ENCODE measurements around the gene HARS1.
"Not testable (repeated sequence)": the region's sequence is repeated elsewhere in the genome, so short reads cannot be mapped to it uniquely, and the experiment has no call there.

The HARS1 gene

DNA sequence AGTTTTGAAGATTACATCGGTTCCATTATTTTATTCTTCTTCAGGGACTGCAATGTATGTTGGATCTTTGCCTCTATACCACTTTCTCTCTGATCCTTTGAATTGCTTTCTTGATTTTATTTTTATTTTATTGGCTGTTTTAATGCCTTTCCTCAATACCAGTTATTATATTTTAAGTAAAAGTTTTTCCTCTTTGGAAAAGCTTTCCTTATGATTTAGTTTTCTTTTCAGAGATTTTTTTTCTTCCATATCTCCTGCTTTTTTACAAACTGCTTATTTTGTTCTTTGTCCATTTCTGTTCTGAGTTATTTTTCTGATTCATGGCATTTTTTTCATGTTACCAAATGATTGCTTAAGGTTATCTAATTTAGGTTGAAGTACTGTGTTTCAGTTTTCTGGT lies 20.6 kb upstream of the HARS1 start:
- H3K36me3 ChIP-seq (ENCODE audit: control insufficient read depth, insufficient read depth, low read length) = peaks cover 7% of the 10 kb centered on the region; the same call in 1 of the 2 replicates
- no peak overlapping the region for H3K9ac ChIP-seq (ENCODE audit: low read length)
- no peaks in the 10 kb centered on the region for H3K4me1 ChIP-seq (ENCODE audit: control insufficient read depth, insufficient read depth, low read length)
- no peaks in the 10 kb centered on the region for H3K9me3 ChIP-seq (ENCODE audit: control insufficient read depth, insufficient read depth, low read depth, low read length)
- H3K27ac ChIP-seq (ENCODE audit: low read depth, low read length) = no peak overlapping the region
- H3K27me3 ChIP-seq (ENCODE audit: control insufficient read depth, insufficient read depth, low read length) = no peaks in the 10 kb centered on the region
- H3K4me3 ChIP-seq (ENCODE audit: low read depth, low read length) = peak overlapping the region; percentile 65; the same call in 1 of the 2 replicates

DNA sequence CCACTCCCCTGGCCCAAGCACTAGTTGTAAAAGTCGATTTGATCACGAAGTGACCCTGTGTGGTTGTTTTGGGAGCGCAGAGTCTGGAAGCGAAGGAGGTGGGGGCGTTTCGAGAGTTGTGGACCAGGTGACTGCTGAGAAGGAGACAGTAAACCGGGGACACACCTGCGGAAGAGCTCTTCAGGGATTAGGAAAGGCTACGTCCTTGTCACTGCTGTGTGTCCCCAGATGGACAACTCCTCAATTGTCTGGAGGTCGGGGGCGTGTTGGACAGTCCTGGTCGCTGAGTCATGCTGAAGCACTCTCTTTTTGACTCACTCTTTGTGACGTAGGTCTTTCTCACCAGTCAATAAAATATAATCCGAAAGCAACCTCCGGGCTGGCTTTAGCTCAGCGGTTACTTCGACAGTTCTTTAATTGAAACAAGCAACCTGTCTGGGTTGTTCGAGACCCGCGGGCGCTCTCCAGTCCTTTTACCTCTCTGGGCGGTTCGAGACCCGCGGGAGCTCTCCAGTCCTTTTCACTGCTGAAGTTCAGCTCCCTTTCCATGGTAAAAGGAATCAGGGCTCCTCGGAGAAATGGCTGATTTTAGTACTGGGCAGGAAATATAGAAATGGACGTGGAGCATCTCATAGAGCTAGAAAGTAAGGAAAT lies 19.9 kb upstream of the HARS1 start:
- Histone ChIP-seq H3K9me3 (ENCODE audit: control insufficient read depth, insufficient read depth, low read depth, low read length) (no peaks in the 10 kb centered on the region), H3K27me3 (ENCODE audit: control insufficient read depth, insufficient read depth, low read length) (no peaks in the 10 kb centered on the region), H3K4me1 (ENCODE audit: control insufficient read depth, insufficient read depth, low read length) (no peaks in the 10 kb centered on the region), H3K4me3 (ENCODE audit: low read depth, low read length) (peak overlapping the region; percentile 65), H3K27ac (ENCODE audit: low read depth, low read length) (no peak overlapping the region; the same call in 1 of the 2 replicates), H3K36me3 (ENCODE audit: control insufficient read depth, insufficient read depth, low read length) (peaks cover 13% of the 10 kb centered on the region), H3K9ac (ENCODE audit: low read length) (peak overlapping the region; percentile 40)

DNA sequence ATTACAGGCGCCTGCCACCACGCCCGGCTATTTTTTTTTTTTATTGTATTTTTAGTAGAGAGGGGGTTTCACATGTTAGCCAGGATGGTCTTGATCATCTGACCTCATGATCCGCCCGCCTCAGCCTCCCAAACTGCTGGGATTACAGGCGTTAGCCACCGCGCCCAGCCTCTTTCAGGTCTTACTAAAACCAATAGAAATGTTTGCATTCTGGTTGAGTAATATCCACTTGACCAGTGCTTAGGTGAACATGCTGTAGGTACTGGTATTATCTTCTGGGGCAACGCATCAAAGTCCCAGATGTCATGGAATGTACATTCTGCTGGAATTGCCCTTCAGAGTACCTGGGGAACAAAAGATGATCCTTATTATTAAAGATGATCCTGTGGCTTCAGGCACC lies 17.6 kb upstream of the HARS1 start:
- peaks cover 36% of the 10 kb centered on the region for H3K36me3 ChIP-seq (ENCODE audit: control insufficient read depth, insufficient read depth, low read length)
- not testable (repeated sequence) for H3K9me3 ChIP-seq (ENCODE audit: control insufficient read depth, insufficient read depth, low read depth, low read length); H3K4me3 ChIP-seq (ENCODE audit: low read depth, low read length); H3K9ac ChIP-seq (ENCODE audit: low read length); H3K27me3 ChIP-seq (ENCODE audit: control insufficient read depth, insufficient read depth, low read length); H3K27ac ChIP-seq (ENCODE audit: low read depth, low read length); H3K4me1 ChIP-seq (ENCODE audit: control insufficient read depth, insufficient read depth, low read length)

DNA sequence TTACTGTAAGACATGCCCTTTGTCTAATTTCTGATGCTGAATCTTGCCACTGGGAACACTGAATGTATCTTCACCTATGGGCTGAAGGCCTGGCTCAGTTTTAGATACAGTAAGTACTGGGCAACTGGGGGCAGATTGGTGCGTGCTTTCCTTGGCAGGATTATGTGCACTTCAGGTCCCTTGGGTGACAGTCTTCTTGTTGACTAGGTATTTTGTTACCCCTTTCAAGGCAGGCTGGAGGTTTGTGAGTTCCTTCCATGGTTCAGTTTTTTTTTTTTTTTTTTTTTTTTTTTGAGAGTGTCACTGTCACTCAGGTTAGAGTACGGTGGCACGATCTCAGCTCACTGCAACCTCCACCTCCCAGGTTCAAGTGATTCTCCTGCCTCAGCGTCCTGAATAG lies 16.6 kb upstream of the HARS1 start:
- H3K27ac ChIP-seq (ENCODE audit: low read depth, low read length) = no peak overlapping the region
- H3K4me3 ChIP-seq (ENCODE audit: low read depth, low read length) = no peak overlapping the region
- H3K9me3 ChIP-seq (ENCODE audit: control insufficient read depth, insufficient read depth, low read depth, low read length) = no peaks in the 10 kb centered on the region
- H3K36me3 ChIP-seq (ENCODE audit: control insufficient read depth, insufficient read depth, low read length) = peaks cover 44% of the 10 kb centered on the region
- no peaks in the 10 kb centered on the region for H3K27me3 ChIP-seq (ENCODE audit: control insufficient read depth, insufficient read depth, low read length)
- no peaks in the 10 kb centered on the region for H3K4me1 ChIP-seq (ENCODE audit: control insufficient read depth, insufficient read depth, low read length)
- H3K9ac ChIP-seq (ENCODE audit: low read length) = no peak overlapping the region

DNA sequence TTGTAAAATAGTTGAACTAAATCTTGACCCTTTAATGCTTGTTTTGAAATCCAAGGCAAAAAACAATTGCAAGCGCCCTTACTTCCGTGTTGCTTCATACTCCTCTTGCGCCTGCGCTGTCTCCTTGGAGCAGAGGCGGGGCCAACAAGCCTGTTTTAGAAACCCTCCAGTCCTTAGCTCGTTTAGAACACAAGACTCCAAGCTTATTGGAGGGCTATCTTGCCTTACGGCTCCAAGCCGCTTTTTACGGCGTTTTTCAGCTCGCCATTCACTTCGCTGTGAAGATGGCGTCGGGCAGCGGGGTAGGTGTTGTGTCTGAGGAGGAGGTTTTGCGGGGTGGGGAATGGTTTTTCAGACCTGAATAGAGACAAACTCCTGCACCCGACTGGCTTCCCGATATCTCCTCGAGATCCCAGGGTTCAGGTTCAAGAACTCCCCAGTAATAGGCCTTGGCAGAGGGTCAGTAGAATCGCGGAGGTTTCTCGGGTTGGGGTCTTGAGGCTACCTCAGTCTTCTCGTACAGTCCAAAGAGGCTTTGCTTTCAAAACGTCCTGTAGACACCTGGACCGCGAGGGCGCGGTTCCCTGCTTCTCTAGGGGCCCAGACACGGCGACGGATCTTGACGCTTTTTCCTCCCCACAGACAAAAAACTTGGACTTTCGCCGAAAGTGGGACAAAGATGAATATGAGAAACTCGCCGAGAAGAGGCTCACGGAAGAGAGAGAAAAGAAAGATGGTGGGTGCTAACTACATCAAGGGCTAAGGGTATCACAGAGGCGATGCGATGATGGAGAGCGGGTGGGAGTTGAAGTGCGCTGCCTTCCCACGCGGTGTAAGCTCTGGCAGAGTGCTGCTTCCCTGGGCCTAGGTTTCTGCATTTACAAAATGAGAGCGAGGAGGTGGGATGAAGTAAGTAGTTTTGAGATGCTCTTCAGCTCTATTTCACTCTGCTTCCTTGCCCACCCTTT lies 9.3 kb upstream of the HARS1 start, which contains the start of gene ZMAT2:
ZMAT2 (plus strand) TSS at position 271 of the 968 bp plus-strand sequence; CDS start at position 285, 14 bp downstream.
- H3K4me1 ChIP-seq (ENCODE audit: control insufficient read depth, insufficient read depth, low read length) = peaks cover 16% of the 10 kb centered on the region
- peaks cover 79% of the 10 kb centered on the region for H3K36me3 ChIP-seq (ENCODE audit: control insufficient read depth, insufficient read depth, low read length)
- peak within 1 kb of the TSS; percentile 90 for H3K9ac ChIP-seq (ENCODE audit: low read length)
- H3K27ac ChIP-seq (ENCODE audit: low read depth, low read length) = peak within 1 kb of the TSS; percentile 17; the same call in 1 of the 2 replicates
- H3K9me3 ChIP-seq (ENCODE audit: control insufficient read depth, insufficient read depth, low read depth, low read length) = no peaks in the 10 kb centered on the region
- H3K4me3 ChIP-seq (ENCODE audit: low read depth, low read length) = peak within 1 kb of the TSS; percentile 95
- H3K27me3 ChIP-seq (ENCODE audit: control insufficient read depth, insufficient read depth, low read length) = no peaks in the 10 kb centered on the region

DNA sequence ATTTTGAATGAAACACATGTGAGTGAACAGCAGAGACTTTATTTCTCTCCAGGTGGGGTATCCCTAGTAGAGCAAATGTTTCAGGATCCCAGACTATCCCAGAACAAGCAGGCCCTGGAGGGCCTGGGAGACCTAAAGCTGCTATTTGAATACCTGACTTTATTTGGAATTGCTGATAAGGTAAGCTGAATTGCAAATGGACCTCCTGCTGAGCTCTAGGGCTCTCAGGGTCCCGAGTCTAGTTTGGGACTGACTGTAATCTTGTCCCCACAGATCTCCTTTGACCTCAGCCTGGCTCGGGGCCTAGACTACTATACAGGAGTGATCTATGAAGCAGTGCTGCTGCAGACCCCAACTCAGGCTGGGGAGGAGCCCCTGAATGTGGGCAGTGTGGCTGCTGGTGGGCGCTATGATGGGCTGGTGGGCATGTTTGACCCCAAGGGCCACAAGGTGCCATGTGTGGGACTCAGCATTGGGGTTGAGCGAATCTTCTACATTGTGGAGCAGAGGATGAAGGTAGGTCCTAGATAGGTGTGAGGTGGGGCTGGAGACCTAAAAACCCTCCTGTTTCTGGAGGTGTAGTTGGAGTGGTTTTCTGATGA lies 5.8 kb upstream of the HARS1 start:
- no peak overlapping the region for H3K4me3 ChIP-seq (ENCODE audit: low read depth, low read length)
- peaks cover 65% of the 10 kb centered on the region for H3K36me3 ChIP-seq (ENCODE audit: control insufficient read depth, insufficient read depth, low read length)
- no peak overlapping the region; the same call in 1 of the 2 replicates for H3K27ac ChIP-seq (ENCODE audit: low read depth, low read length)

DNA sequence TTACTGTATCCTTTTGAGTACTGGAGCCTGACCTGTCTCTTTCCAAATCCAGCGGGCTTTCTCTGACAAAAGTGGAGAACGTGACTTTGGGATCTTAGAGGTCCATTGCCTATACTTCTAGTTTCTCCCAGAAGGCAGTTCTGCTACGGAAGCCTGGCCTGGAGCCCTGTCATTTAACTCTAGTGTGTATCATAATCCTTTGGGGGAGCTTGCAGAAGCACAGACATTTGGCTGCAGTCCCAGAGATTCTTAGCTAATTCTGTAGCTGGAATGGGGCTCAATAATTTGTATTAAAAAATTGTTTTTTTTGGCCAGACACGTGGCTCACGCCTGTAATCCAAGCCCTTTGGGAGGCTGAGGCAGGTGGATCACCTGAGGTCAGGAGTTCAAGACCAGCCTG lies 3.1 kb upstream of the HARS1 start:
- Histone ChIP-seq H3K4me3 (ENCODE audit: low read depth, low read length) (no peak overlapping the region), H3K27me3 (ENCODE audit: control insufficient read depth, insufficient read depth, low read length) (no peaks in the 10 kb centered on the region), H3K9ac (ENCODE audit: low read length) (no peak overlapping the region), H3K4me1 (ENCODE audit: control insufficient read depth, insufficient read depth, low read length) (peaks cover 13% of the 10 kb centered on the region), H3K36me3 (ENCODE audit: control insufficient read depth, insufficient read depth, low read length) (peaks cover 62% of the 10 kb centered on the region), H3K9me3 (ENCODE audit: control insufficient read depth, insufficient read depth, low read depth, low read length) (no peaks in the 10 kb centered on the region), H3K27ac (ENCODE audit: low read depth, low read length) (no peak overlapping the region)

More for the DNA sequence above, 5.8 kb upstream of the HARS1 start:
- Histone ChIP-seq H3K9ac (ENCODE audit: low read length) (peak overlapping the region; percentile 48), H3K27me3 (ENCODE audit: control insufficient read depth, insufficient read depth, low read length) (no peaks in the 10 kb centered on the region), H3K4me1 (ENCODE audit: control insufficient read depth, insufficient read depth, low read length) (peaks cover 16% of the 10 kb centered on the region), H3K9me3 (ENCODE audit: control insufficient read depth, insufficient read depth, low read depth, low read length) (no peaks in the 10 kb centered on the region)

DNA sequence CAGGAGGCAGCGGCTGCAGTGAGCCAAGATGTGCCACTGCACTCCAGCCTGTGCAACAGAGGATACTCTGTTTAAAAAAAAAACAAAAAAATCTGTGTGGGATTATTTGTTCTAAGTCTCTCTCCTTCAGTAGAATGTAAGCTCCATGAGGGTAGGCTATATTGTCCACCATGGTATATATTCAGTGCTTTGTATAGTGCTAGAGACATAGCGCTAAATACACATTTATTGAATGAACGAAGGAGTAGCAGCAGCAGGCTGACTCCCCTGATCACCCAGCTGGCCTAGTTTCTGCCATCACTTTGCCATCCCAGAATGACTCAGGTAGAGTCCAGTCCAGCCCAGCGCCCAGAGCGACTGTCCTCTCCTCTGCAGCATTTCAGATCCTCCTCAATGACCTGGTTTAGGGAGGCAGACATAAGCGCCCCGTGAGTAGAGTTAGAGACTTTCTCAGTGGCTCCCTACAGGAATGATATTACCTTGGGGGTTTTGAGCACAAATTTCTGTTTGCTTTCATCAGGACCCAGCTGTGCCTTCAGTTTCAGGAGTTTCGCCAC lies 716 bp downstream of the HARS1 start:
- Histone ChIP-seq H3K9me3 (ENCODE audit: control insufficient read depth, insufficient read depth, low read depth, low read length) (no peaks in the 10 kb centered on the region), H3K4me3 (ENCODE audit: low read depth, low read length) (peak overlapping the region; percentile 92), H3K4me1 (ENCODE audit: control insufficient read depth, insufficient read depth, low read length) (no peaks in the 10 kb centered on the region), H3K36me3 (ENCODE audit: control insufficient read depth, insufficient read depth, low read length) (peaks cover 31% of the 10 kb centered on the region), H3K9ac (ENCODE audit: low read length) (peak overlapping the region; percentile 92), H3K27me3 (ENCODE audit: control insufficient read depth, insufficient read depth, low read length) (no peaks in the 10 kb centered on the region), H3K27ac (ENCODE audit: low read depth, low read length) (no peak overlapping the region)

DNA sequence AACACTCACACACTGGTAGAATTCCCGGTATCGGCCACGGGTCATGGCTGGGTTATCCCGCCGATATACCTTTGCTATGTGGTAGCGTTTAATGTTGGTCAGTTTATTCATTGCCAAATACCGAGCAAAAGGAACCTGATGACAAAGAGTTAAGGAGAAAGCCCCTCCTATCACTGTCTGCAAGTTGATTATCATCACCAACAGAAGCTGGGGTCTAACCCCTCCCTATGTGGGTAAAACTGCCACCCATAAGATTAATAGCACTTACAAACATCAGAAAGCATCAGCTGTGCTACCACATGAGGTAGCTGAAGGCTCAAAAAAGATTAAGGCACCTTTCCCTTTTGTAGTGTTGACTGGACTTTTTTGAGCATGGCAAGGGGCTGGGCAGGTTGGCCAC lies 12.2 kb downstream of the HARS1 start:
- H3K27ac ChIP-seq (ENCODE audit: low read depth, low read length) = no peak overlapping the region
- no peaks in the 10 kb centered on the region for H3K4me1 ChIP-seq (ENCODE audit: control insufficient read depth, insufficient read depth, low read length)
- no peak overlapping the region for H3K4me3 ChIP-seq (ENCODE audit: low read depth, low read length)
- H3K9me3 ChIP-seq (ENCODE audit: control insufficient read depth, insufficient read depth, low read depth, low read length) = no peaks in the 10 kb centered on the region
- H3K36me3 ChIP-seq (ENCODE audit: control insufficient read depth, insufficient read depth, low read length) = peaks cover 74% of the 10 kb centered on the region
- no peaks in the 10 kb centered on the region for H3K27me3 ChIP-seq (ENCODE audit: control insufficient read depth, insufficient read depth, low read length)
- H3K9ac ChIP-seq (ENCODE audit: low read length) = no peak overlapping the region

DNA sequence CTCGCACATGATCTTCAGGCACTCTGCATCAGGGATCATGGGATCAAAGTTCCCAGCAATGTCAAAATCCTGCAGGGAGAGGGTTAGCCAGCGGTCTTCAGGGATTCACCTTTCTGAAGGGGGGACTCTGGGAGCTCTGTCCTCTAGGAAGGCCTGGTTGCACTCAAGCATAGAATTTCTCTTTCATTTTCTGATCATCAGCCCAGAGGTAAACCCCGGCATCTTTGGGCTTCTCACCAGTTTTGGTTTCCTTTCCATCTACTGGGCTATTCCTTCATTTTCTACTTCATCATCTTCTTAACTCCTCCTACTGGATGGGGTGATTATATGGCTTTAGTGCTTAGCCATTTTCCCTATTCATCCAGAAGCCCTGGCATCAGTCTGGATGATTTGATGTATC lies 13.2 kb downstream of the HARS1 start:
- no peak overlapping the region for H3K27ac ChIP-seq (ENCODE audit: low read depth, low read length)
- H3K4me1 ChIP-seq (ENCODE audit: control insufficient read depth, insufficient read depth, low read length) = no peaks in the 10 kb centered on the region
- no peak overlapping the region for H3K4me3 ChIP-seq (ENCODE audit: low read depth, low read length)
- no peaks in the 10 kb centered on the region for H3K9me3 ChIP-seq (ENCODE audit: control insufficient read depth, insufficient read depth, low read depth, low read length)
- H3K9ac ChIP-seq (ENCODE audit: low read length) = no peak overlapping the region
- H3K27me3 ChIP-seq (ENCODE audit: control insufficient read depth, insufficient read depth, low read length) = no peaks in the 10 kb centered on the region
- H3K36me3 ChIP-seq (ENCODE audit: control insufficient read depth, insufficient read depth, low read length) = peaks cover 81% of the 10 kb centered on the region
